ENCODE results near the gene SPDYE17.
"Not testable (repeated sequence)": the region's sequence is repeated elsewhere in the genome, so short reads cannot be mapped to it uniquely, and the experiment has no call there.

Gene SPDYE17, protein sequence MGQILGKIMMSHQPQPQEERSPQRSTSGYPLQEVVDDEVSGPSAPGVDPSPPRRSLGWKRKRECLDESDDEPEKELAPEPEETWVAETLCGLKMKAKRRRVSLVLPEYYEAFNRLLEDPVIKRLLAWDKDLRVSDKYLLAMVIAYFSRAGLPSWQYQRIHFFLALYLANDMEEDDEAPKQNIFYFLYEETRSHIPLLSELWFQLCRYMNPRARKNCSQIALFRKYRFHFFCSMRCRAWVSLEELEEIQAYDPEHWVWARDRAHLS

DNA sequence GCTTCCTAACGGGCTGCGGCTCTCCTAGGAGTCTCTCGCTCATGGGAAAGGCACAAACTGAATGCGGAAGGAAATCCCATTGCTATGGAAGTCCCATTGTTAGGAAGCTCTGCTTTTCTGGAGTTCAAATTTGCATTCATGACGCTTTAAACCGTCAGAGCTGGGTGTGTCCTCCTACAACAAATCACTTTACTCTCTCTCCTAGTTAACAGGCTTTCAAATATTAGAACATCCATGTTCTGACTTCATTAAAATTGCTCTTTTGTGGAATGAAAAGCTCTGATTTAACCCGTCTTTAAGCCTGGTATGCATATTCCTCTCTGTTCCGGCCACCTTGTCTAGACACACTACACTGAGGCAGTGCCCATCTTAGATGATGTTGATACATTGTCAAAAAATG, at the start of gene SPDYE17:
Gene SPDYE17, minus strand, starts transcription at position 101 of the 400 bp plus-strand sequence. CDS start 1,791 bp downstream, outside the sequence.
- DNase-seq: not testable (repeated sequence)

DNA sequence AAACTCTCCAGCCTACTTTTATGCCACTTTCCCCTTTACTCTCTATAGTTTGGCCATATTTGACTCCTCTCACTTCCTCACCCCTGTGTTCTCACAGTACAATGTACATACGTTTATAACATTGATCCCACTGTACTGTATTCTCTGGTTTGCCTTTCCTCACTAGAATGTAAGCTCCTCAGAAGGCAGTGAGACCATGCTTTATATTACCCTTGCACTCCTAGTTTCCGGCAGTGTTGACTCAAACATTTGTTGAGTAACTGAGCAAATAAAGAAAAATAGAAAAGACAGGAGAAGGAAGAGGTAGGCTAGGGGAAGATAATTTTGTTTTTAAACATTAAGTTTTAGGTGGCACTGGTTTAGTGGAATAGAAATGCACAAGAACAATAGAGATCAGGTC, 48.1 kb upstream of the SPDYE17 start:
- not testable (repeated sequence) for DNase-seq

DNA sequence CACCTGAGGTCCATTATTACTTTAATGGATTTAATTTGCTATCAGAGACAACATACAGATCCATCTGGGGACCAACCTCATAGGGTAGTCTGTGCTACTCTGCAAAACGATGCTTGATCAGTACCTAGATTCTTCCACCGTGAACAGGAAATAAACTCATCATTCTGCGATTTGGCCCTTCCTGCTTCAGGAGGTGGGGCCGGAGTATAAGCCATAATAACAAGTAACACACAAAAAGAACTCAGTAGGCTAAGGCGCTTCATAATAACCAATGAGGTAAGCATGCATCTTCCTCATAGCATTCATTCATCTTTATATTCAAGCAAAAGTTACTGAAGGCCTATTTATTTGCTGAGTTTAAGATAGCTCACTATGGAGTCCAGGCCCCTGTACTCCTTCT, 47.5 kb upstream of the SPDYE17 start:
- DNase-seq: not testable (repeated sequence)

DNA sequence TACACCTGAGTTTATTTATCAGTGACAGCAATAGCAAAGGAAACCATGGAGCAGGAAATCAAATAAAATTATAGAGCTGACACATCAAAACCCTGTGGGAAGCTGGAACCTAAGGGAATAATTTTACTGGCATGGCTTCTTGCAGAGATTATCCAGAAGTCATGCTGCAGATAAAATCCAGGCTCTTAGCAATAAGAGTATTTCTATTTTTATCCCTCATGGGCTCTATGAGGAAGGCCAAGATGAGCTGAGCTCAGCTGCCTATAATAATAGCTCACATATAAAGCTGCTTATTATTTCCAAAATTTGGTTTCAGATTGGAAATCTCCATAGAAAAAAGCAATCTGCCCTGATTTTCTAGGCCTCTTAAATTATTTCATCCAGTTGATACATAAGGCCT, 47.0 kb upstream of the SPDYE17 start:
- not testable (repeated sequence) for DNase-seq

DNA sequence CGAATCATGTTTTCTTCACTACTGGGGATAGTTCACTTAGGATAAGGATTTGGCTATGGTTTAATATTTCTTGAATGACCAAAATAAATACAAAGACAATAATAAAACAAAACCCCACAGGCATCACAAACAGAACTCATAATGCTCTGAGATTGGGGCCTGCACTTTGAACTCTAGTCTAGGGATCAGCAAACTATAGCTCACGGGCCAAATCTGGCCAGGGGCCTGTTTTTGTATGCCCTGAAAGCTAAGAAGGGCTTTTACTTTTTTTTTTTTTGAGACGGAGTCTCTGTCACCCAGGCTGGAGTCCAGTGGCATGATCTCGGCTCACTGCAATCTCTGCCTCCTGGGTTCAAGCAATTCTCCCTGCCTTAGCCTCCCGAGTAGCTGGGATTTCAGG, 44.9 kb upstream of the SPDYE17 start:
- DNase-seq: not testable (repeated sequence)

DNA sequence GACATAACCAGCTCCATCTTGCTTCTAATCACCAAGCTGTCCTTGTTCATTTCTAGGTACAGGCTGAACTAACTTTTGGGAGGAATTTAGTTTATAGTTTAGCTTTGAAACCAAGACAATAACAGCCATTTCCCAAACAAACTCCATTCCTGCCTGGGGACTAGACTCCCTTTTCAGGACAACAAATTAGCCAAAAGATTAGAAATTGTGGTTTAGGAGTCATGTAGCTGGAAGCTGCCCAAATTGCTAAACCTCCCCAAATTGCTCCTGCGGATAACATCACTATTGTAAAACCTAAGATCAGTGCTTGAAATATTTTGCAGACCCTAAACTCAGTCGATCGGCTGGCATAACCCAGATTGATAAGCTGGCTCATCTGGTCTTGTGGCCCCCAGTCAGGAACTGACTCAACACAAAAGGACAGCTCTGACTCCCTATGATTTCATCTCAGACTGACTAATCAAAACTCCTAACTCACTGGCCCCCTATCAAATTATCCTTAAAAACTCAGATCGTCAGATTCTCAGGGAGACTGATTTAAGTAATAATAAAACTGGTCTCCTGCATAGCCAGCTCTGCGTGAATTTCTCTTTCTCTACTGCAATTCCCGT, 42.7 kb upstream of the SPDYE17 start:
- not testable (repeated sequence) for DNase-seq

DNA sequence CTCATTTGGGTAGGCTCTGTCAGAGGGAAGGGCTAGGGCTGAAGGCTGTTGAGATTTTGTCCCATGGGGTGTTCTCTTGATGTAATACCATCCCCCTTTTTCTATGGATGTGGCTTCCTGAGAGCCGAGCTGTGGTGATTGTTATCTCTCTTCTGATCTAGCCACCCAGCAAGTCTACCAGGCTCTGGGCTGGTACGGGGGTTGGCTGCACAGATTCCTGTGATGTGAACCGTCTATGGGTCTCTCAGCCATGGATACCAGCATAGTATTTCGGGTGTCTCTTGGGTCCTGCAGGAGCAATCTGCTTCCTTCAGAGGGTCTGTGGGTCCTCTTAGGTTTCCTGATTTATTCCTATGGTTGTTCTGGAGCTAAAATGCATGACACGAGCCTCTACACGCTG, 38.9 kb upstream of the SPDYE17 start:
- DNase-seq: not testable (repeated sequence)

DNA sequence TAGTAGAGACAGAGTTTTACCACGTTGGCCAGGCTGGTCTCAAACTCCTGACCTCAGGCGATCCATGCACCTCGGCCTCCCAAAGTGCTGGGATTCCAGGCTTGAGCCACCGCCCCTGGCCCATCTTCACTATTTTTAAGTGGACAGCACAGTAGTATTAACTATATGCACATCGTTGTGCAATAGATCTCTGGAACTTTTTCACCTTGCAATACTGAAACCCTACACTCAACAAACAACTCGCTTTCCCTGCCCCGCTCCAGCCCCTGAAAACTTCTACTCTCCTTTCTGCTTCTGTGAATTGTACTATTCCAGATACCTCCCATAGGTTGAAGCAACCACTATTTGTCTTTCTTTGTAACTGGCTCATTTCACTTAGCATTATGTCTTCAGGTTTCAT, 33.7 kb upstream of the SPDYE17 start:
- DNase-seq: not testable (repeated sequence)

DNA sequence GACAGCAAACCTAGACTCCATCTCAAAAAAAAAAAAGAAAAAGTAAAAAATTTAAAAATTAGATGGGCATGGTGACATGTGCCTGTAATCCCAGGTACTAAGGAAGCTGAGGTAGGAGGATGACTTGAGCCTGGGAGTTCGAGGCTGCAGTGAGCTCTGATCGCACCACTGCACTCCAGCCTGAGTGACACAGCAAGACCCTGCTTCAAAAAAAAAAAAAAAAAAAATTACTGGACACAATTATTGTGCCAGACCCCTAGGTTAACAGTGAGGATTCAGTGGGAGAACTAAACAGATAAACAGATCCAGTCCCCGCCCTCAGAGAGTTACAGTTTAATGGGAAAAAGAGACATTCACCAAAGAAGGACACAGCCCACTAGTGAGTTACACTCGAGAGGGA, 31.6 kb upstream of the SPDYE17 start:
- not testable (repeated sequence) for DNase-seq

DNA sequence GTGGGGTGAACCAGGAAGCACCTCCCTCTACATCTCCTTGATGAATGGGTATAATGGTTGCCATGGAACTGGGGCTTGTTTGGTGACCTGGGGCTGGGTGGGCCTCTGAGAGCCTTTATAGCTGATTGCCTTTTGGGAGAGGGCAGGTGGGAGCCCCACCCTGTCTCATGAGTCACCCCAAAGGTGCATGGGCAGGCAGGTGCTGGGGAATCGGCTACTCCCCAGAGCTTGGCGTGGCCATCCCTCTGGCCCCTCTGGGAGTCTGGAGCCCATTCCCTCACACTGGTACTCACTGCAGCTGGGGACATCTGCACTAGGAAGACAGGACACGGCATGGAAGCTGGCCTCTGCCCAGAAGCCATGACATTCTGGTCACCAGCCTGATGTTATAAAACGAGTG, 30.4 kb upstream of the SPDYE17 start, which contains the start of gene SPDYE18:
Gene SPDYE18, minus strand, starts transcription at position 2 of the 400 bp plus-strand sequence. CDS start 2,046 bp downstream, outside the sequence.
- not testable (repeated sequence) for DNase-seq

DNA sequence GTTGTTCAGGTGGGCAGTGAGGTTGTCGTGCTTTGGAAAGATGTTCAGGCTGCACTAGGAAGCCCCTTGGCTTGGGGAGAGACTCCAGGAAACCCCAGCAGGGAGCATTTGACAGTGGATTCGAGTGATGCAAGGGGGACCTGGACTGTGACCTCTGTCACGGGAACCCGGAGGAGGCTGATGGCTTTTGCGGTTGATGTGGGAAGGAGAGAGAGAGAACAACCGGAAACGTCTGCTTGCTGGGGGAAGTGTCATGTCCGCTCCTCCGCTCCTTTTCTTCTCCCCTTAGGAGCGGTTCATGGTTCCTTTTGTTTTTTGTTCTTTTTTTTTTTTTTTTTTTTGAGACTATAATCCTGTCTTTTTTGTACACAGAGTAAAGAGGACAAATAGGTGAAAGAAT, 5.8 kb downstream of the SPDYE17 start:
- DNase-seq: not testable (repeated sequence)

DNA sequence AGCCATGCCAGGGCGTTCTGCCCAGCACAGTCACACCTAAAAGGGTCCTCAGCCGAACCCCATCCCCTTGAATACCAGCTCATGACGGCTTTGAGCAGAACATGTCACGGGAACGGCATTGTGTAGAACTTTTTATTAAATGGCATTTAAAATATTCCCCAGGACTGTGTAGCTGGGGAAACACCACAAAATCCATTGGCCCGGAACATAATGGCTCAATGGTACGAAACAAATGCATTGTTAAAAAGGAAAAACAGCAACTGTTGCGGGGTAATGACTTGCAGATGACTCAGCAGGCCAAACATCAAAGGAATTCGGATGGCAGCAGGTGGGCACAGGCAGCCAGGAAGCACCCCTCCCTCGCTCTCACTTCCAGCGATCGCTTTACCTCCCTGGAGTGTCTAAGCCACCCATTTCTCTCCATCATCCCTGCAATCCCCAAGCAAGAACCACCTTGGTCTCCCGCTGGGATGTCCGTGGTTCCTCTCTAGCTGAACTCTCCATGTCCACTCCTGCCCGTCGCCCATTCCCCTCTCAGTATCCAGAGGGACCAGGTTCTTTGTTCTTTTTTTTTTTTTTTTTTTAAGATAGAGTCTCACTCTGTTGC, 22.0 kb downstream of the SPDYE17 start:
- DNase-seq: not testable (repeated sequence)

DNA sequence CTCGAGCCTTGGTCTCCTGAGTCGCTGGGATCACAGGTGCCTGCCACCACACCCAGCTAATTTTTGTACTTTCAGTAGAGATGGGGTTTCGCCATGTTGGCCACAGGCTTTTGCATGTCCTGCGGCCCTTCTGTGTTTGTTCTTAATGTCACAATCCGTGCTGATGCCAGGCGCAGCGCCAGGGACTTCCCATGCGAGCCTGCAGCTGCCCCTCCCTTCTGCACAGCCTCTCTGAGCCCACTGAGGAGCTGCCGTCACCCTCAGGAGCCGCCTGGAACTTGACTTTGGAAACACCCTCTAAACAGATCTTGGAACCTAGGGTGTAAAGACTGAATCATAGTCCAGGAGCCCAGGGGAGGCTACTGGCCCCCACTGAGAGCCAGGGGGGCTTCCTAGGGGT, 24.2 kb downstream of the SPDYE17 start:
- DNase-seq: not testable (repeated sequence)

DNA sequence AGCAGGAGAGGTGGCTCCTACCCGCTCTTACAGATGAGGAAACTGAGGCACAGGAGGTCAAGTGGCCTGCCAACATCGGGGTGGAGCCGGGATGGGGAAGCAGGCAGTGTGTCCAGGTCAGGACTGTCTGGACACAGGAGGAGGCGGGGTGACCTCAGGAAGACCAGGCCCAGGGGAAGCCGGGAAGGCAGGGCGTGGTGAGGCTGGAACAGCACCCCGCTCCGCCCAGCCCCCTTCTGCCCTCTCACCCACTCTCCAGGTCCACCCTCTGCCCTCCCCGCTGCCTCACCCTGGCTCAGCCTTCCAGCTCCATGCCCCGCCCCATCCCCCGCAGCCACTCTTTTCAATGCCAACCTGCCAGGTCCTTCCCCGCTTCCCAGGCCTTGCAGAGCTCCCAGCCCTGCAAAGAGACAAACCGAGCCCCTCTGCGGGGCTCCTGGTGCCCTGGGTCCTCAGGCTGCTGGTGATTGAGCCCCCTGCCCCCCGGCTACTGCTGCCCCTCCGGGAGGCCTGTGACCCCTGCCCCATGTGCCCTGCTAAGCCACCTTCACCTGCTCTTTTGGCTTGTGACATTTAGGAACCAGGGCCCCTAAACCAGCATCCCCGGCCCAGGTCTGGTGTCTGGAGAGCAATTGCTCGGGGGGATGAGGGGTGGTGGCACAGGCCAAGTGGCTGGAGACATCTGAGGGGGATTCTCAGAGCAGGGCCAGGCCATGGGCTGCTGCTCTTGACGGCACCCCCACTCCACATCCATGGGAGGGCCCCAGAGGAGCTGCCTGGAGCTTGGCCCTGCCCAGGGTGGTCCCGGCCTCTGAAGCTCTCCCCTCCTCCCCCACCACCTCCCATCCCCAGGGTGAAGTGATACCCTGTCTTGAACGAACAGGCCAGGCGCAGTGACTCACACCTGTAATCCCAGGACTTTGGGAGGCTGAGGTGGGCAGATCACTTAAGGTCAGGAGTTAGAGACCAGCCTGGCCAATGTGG, 25.7 kb downstream of the SPDYE17 start:
- DNase-seq: not testable (repeated sequence)

DNA sequence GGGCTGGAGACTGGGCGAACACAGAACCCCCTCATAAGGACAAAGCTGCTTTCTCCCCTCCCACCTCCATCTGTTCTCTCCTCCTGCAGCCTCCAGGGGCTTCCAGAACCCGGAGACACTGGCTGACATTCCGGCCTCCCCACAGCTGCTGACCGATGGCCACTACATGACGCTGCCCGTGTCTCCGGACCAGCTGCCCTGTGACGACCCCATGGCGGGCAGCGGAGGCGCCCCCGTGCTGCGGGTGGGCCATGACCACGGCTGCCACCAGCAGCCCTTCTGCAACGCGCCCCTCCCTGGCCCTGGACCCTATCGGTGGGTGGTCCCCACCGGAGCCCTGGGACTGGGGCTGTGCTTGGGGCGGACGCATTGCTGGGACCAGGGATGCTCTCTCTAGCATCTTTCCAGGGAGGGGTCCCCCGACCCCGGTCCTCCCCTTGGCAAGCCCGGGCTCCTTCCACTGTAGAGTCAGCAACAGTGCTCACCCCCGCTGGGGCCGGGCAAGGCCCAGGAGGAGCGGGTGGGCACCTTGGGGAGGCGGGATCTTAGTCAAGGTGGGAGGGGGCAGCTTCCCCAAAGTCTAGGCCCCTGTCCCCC, 26.6 kb downstream of the SPDYE17 start:
- not testable (repeated sequence) for DNase-seq

DNA sequence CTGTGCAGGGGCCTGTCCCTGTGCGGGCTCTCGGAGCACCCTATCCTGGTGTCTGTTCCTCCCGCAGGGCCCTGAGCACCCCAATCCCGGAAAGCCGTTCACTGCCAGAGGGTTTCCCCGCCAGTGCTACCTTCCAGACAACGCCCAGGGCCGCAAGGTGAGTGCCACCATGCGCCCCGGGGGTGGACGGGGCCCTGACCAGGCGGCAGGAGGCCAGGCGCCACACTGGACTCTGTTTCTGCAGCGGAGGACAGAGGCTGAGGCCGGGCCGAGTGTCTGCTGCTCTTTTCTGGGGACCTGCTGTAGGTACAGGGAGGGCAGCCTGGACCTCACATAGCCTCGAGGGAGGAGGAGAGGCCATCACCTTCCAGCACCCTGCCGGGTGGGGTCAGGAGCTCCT, 28.0 kb downstream of the SPDYE17 start:
- DNase-seq: not testable (repeated sequence)

DNA sequence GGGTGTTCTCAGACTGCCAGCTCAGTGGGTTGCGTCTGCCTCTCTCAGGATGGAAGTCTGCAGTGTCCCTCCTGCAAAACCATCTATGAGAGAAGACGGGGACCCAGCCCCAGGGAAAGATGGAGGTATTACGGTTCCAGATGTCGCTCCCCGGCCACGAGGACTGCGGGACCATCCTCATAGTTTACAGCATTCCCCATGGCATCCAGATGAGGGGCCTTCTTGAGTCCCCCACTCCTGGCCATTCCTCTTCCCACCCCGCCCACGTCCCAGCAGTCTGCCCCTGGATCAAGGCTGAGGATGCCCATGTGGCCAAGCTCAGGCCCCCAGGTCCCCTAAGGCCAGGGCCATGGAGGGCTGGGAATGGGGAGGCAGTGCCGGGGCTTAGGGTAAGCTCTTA, 28.9 kb downstream of the SPDYE17 start:
- not testable (repeated sequence) for DNase-seq

DNA sequence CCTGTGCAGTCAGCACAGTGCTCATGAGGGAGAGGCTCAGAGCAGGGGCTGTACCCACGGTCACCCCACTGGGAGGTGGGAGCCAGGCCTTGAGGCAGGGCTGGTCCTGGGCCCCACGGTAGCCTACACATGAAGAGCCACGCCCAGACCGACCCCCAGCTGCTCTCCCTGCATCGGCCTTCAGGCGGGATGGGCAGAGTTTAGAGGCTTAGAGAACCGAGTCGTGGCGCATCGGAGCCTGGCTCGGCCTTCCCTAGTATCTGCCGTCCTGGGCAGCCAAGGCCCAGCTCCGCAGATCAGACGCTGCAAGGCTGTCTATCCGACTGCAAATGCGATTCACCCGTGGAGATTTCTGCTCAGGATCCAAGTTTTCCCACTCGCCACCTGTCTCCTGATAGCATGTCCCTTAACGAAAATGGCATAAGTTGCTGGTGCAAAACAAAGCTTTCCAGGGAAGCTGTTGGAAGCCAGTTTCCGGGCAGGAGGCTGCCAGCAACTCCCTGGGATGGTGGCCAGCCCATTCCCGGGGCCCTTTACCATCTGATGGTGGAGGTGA, 29.4 kb downstream of the SPDYE17 start:
- DNase-seq: not testable (repeated sequence)

DNA sequence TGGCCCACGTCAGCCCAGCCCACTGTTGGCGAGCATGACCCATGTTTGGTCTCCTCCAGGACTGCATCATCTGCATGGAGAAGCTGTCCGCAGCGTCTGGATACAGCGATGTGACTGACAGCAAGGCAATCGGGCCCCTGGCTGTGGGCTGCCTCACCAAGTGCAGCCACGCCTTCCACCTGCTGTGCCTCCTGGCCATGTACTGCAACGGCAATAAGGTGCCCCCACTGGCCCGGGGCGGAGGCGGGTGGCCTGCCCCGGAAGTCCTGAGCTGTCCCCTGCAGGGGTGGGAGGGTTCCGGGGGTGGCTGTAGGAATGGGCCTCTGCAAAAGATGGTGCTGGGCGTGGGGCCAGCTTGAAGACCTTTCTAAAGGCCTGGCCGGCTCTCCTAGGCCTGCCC, 30.1 kb downstream of the SPDYE17 start:
- DNase-seq: not testable (repeated sequence)

DNA sequence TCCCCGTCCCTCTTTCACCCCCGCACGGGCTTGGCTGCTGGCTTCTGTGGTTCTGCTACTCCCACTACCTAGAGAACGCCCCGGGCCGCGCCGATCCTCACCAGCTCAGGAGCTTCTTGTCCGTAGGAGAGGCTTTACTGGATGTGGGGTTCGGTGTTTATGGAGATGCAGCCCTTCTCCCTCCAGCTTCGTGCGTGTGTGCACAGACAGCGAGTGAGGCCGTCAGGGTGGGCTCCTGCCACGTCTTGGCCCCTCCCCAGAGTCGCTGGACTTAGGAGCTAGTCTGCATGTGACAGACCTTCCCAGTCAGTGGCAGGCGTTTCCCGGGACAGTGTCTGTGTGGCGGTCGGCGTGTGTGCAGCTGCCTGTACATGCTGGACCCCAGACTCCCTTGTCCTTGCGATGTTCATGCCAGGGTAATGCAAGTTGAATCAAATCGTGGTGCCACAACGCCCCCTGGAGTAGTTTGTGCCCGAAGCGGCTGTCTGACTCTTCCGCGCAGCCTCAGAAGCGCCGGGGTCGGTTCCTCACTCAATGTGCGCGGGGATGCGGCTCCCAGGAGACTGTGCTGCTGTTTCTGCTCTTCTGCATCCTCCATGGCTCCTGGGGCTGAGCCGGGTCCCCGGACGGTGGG, 32.6 kb downstream of the SPDYE17 start:
- not testable (repeated sequence) for DNase-seq

DNA sequence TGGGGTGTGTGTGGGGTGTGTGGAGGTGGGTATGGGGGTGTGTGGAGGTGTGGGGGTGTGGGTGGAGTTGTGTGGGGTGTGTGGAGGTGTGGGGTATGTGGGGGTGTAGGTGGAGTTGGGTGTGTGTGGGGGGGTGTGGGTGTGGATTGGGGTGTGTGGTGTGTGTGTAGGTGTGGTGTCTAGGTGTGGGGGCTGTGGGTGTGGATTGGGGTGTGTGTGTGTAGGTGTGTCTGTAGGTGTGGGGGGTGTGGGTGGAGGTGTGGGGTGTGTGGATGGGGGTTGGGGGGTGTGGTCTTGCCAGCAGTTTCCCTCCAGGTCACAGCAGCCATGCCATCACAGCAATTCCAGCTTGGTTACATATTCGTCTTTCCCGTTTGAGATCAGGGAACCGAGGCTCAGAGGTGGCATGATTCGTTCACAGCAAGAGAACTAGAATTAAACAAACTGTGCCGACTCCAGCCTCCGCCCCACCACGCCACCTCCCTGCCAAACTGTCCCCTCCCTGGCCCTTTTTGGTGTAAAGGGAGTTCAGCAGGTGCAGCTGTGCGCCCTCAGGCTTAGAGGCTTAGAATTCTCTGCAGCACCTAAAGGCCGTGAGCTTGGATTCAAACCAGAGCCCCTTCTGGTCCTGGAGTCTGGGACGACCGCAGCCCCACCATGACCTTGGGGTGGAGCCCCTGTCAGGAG, 33.3 kb downstream of the SPDYE17 start:
- DNase-seq: not testable (repeated sequence)

Measured in NCI-H446 treated with DMSO at 0.1 percent for 48 hours (cell line).